Fibroblast of lung (primary cell): ENCODE data around the gene CYTIP. TPM values are rescaled to one million over a fixed set of nuclear protein-coding genes. Genes with fewer than 3 reads are reported as not detected.

Experiments used
- DNase-seq, 2 donors: peaks; one replicate each; pipeline versions ENCODE4 v3.0.0 to v3.0.0-alpha.2; 2010; ENCODE audit warnings: low read depth in 2 of 2
- H2AFZ ChIP-seq: 2 replicates; pipeline ENCODE4 v1.5.1; 2012; ENCODE audit warnings: low read length, control low read depth, inconsistent platforms
- H3K27ac ChIP-seq: 2 replicates; pipeline ENCODE4 v1.5.1; 2011; ENCODE audit warnings: low read length, control low read depth; ENCODE audit not compliant: insufficient read depth
- H3K27me3 ChIP-seq: 2 replicates; pipeline ENCODE4 v1.5.1; 2011; ENCODE audit warnings: mild to moderate bottlenecking, low read length; ENCODE audit not compliant: control insufficient read depth, insufficient read depth
- H3K36me3 ChIP-seq: 2 replicates; pipeline ENCODE4 v1.5.1; 2011; ENCODE audit warnings: low read length; ENCODE audit not compliant: control insufficient read depth, insufficient read depth
- H3K4me1 ChIP-seq: 2 replicates; pipeline ENCODE4 v1.5.1; 2011; ENCODE audit warnings: low read length; ENCODE audit not compliant: control insufficient read depth, insufficient read depth; ENCODE audit errors: extremely low read depth
- H3K4me2 ChIP-seq: 2 replicates; pipeline ENCODE4 v1.5.1; 2011; ENCODE audit warnings: low read length, control low read depth; ENCODE audit not compliant: insufficient read depth; ENCODE audit errors: extremely low read depth
- H3K4me3 ChIP-seq, 4 experiments: fragments of 200-600 bp in 1 of 4; sonication (generic) in 1 of 4; replicated peaks in 1 of 4; 2 replicates each; pipeline ENCODE4 v1.5.1; 2011 to 2016; ENCODE audit warnings: low read length in 4 of 4, low read depth in 3 of 4, mild to moderate bottlenecking in 3 of 4, control low read depth in 2 of 4, inconsistent platforms in 1 of 4, mixed read lengths in 1 of 4; ENCODE audit not compliant: insufficient read depth in 1 of 4; ENCODE audit errors: control extremely low read depth in 1 of 4
- H3K79me2 ChIP-seq: 2 replicates; pipeline ENCODE4 v1.5.1; 2012; ENCODE audit warnings: mild to moderate bottlenecking, low read length, inconsistent platforms; ENCODE audit not compliant: control insufficient read depth, insufficient read depth
- H3K9ac ChIP-seq: 2 replicates; pipeline ENCODE4 v1.5.1; 2011; ENCODE audit warnings: mild to moderate bottlenecking, low read length, control low read depth; ENCODE audit not compliant: insufficient read depth
- H3K9me3 ChIP-seq: 2 replicates; pipeline ENCODE4 v1.5.1; 2012; ENCODE audit warnings: low read depth, low read length; ENCODE audit not compliant: control insufficient read depth, insufficient read depth
- H4K20me1 ChIP-seq: 2 replicates; pipeline ENCODE4 v1.5.1; 2011; ENCODE audit warnings: low read length; ENCODE audit not compliant: control insufficient read depth, insufficient read depth; ENCODE audit errors: extremely low read depth
- EZH2 ChIP-seq: IDR thresholded peaks from 2 replicates; pipeline ENCODE4 v1.5.1; 2012; ENCODE audit warnings: low read length, control low read depth, mild to moderate bottlenecking; ENCODE audit errors: missing control alignments
- polyA plus RNA-seq, 2 donors: library from polyadenylated mRNA; depleted of rRNA in 1 of 2; stranded (reverse) in 1 of 2; unstranded in 1 of 2; fragments of >200 nt; gene quantifications; 2 replicates each; pipeline ENCODE4 v1.2.1, GENCODE V29; 2011 to 2012; ENCODE audit warnings: missing spikeins in 1 of 2
- total RNA-seq: library from RNA; depleted of rRNA; stranded (reverse); fragments of >200 nt; gene quantifications from 2 replicates; pipeline ENCODE4 v1.2.1, GENCODE V29; 2014
- TF ChIP-seq, protein P1 (sequence below), 2 donors: IDR thresholded peaks in 1 of 2; conservative IDR thresholded peaks in 1 of 2; 1 replicate in 1 of 2; 2 replicates in 1 of 2; pipeline ENCODE4 v1.5.1; 2011 to 2012; ENCODE audit warnings: low read length in 2 of 2, control low read depth in 1 of 2, inconsistent platforms in 1 of 2, low read depth in 1 of 2, mild to moderate bottlenecking in 1 of 2

CYTIP gene
- total and polyA plus RNA-seq, 2 donors (not counting 1 experiment from before 2014, with no cell fraction given) = 0.17 TPM; not detected in 1

- no peak overlapping the region for H3K9ac ChIP-seq
- H3K36me3 ChIP-seq = no peaks in the 10 kb centered on the region
- H3K79me2 ChIP-seq = no peaks in the 10 kb centered on the region
- H3K9me3 ChIP-seq = no peaks in the 10 kb centered on the region
- H3K4me2 ChIP-seq = no peak overlapping the region
- no peaks in the 10 kb centered on the region for H3K4me1 ChIP-seq
- no peak overlapping the region for H3K4me3 ChIP-seq
- TF ChIP-seq EZH2 = no peak
- TF ChIP-seq, protein P1, sequence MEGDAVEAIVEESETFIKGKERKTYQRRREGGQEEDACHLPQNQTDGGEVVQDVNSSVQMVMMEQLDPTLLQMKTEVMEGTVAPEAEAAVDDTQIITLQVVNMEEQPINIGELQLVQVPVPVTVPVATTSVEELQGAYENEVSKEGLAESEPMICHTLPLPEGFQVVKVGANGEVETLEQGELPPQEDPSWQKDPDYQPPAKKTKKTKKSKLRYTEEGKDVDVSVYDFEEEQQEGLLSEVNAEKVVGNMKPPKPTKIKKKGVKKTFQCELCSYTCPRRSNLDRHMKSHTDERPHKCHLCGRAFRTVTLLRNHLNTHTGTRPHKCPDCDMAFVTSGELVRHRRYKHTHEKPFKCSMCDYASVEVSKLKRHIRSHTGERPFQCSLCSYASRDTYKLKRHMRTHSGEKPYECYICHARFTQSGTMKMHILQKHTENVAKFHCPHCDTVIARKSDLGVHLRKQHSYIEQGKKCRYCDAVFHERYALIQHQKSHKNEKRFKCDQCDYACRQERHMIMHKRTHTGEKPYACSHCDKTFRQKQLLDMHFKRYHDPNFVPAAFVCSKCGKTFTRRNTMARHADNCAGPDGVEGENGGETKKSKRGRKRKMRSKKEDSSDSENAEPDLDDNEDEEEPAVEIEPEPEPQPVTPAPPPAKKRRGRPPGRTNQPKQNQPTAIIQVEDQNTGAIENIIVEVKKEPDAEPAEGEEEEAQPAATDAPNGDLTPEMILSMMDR (conservative IDR thresholded peaks at IDR 0.05 in 1 of 2, IDR thresholded peaks at IDR 0.05 in 1 of 2; ENCODE audit: low read depth in 1 of 2, low read length in 2 of 2) = no peak
- no peak overlapping the region for H2AFZ ChIP-seq
- no peaks in the 10 kb centered on the region for H4K20me1 ChIP-seq
- no peaks in the 10 kb centered on the region for H3K27me3 ChIP-seq
- H3K27ac ChIP-seq = no peak overlapping the region
- peak in 1 of 2 donors; percentile 12 for DNase-seq
Measured at GRCh38 chr2:157441072-157441454, 2.8 kb downstream of the CYTIP start.

- no peak overlapping the region for H3K4me3 ChIP-seq
- H3K79me2 ChIP-seq = no peaks in the 10 kb centered on the region
- no peak for DNase-seq
Measured at GRCh38 chr2:157440404-157441071, 3.4 kb downstream of the CYTIP start.

GRCh38 chr2:157439824-157440186, 4.1 kb downstream of the CYTIP start:
- H3K9me3 ChIP-seq = no peaks in the 10 kb centered on the region

More at GRCh38 chr2:157440404-157441071, 3.4 kb downstream of the CYTIP start:
- Histone ChIP-seq H3K4me1 (no peaks in the 10 kb centered on the region), H4K20me1 (no peaks in the 10 kb centered on the region), H3K9ac (no peak overlapping the region), H3K27me3 (no peaks in the 10 kb centered on the region), H3K27ac (no peak overlapping the region), H3K36me3 (no peaks in the 10 kb centered on the region), H3K9me3 (no peaks in the 10 kb centered on the region), H2AFZ (no peak overlapping the region), H3K4me2 (no peak overlapping the region)
- TF ChIP-seq EZH2 = no peak
- TF ChIP-seq, protein P1 (conservative IDR thresholded peaks at IDR 0.05 in 1 of 2, IDR thresholded peaks at IDR 0.05 in 1 of 2; ENCODE audit: low read depth in 1 of 2, low read length in 2 of 2) = no peak

More at GRCh38 chr2:157439824-157440186, 4.1 kb downstream of the CYTIP start:
- H3K4me1 ChIP-seq = no peaks in the 10 kb centered on the region
- no peaks in the 10 kb centered on the region for H3K36me3 ChIP-seq
- H3K27me3 ChIP-seq = no peaks in the 10 kb centered on the region
- DNase-seq = no peak
- no peaks in the 10 kb centered on the region for H4K20me1 ChIP-seq
- H3K27ac ChIP-seq = no peak overlapping the region
- no peak overlapping the region for H3K4me3 ChIP-seq
- H3K9ac ChIP-seq = no peak overlapping the region
- no peak overlapping the region for H3K4me2 ChIP-seq
- TF ChIP-seq EZH2 = no peak
- TF ChIP-seq, protein P1 (conservative IDR thresholded peaks at IDR 0.05 in 1 of 2, IDR thresholded peaks at IDR 0.05 in 1 of 2; ENCODE audit: low read depth in 1 of 2, low read length in 2 of 2) = no peak
- H3K79me2 ChIP-seq = no peaks in the 10 kb centered on the region
- no peak overlapping the region for H2AFZ ChIP-seq
